Measurements from ENCODE around the gene ADCY10.
A peak's percentile ranks its signal among the peaks of the same experiment; 100 is the strongest.
"Not testable (repeated sequence)": the region's sequence is repeated elsewhere in the genome, so short reads cannot be mapped to it uniquely, and the experiment has no call there.

ADCY10 gene

GRCh38 chr1:167934426-167935215 is 20.7 kb upstream of the ADCY10 start:
- H3K36me3 ChIP-seq (ENCODE audit: low read depth) = no peaks in the 10 kb centered on the region
- peak overlapping the region; percentile 66 for H3K4me3 ChIP-seq (ENCODE audit: severe bottlenecking)
- TF ChIP-seq, protein P1, sequence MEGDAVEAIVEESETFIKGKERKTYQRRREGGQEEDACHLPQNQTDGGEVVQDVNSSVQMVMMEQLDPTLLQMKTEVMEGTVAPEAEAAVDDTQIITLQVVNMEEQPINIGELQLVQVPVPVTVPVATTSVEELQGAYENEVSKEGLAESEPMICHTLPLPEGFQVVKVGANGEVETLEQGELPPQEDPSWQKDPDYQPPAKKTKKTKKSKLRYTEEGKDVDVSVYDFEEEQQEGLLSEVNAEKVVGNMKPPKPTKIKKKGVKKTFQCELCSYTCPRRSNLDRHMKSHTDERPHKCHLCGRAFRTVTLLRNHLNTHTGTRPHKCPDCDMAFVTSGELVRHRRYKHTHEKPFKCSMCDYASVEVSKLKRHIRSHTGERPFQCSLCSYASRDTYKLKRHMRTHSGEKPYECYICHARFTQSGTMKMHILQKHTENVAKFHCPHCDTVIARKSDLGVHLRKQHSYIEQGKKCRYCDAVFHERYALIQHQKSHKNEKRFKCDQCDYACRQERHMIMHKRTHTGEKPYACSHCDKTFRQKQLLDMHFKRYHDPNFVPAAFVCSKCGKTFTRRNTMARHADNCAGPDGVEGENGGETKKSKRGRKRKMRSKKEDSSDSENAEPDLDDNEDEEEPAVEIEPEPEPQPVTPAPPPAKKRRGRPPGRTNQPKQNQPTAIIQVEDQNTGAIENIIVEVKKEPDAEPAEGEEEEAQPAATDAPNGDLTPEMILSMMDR (IDR thresholded peaks at IDR 0.05; ENCODE audit: poor library complexity, severe bottlenecking) = no peak
- no peak for DNase-seq (ENCODE audit: low spot score)
- peak overlapping the region; percentile 87 for H3K27ac ChIP-seq (ENCODE audit: poor library complexity, severe bottlenecking)
- no peak for ATAC-seq (ENCODE audit: low read depth)
- H3K4me1 ChIP-seq (ENCODE audit: insufficient read depth, poor library complexity, severe bottlenecking) = peaks cover 11% of the 10 kb centered on the region
- H3K9me3 ChIP-seq (ENCODE audit: severe bottlenecking) = no peaks in the 10 kb centered on the region
- H3K27me3 ChIP-seq (ENCODE audit: insufficient read depth, poor library complexity, severe bottlenecking) = no peaks in the 10 kb centered on the region

- Histone ChIP-seq H3K27me3 (ENCODE audit: insufficient read depth, poor library complexity, severe bottlenecking) (no peaks in the 10 kb centered on the region), H3K27ac (ENCODE audit: poor library complexity, severe bottlenecking) (no peak overlapping the region), H3K9me3 (ENCODE audit: severe bottlenecking) (no peaks in the 10 kb centered on the region), H3K4me3 (ENCODE audit: severe bottlenecking) (no peak overlapping the region), H3K36me3 (ENCODE audit: low read depth) (no peaks in the 10 kb centered on the region), H3K4me1 (ENCODE audit: insufficient read depth, poor library complexity, severe bottlenecking) (peaks cover 11% of the 10 kb centered on the region)
- DNase-seq (ENCODE audit: low spot score) = no peak
- TF ChIP-seq, protein P1 (IDR thresholded peaks at IDR 0.05; ENCODE audit: poor library complexity, severe bottlenecking) = no peak
- no peak for ATAC-seq (ENCODE audit: low read depth)
Observed at GRCh38 chr1:167933788-167934187, 19.9 kb upstream of the ADCY10 start.

- H3K36me3 ChIP-seq (ENCODE audit: low read depth) = no peaks in the 10 kb centered on the region
- no peak overlapping the region for H3K4me3 ChIP-seq (ENCODE audit: severe bottlenecking)
- H3K27me3 ChIP-seq (ENCODE audit: insufficient read depth, poor library complexity, severe bottlenecking) = no peaks in the 10 kb centered on the region
- DNase-seq (ENCODE audit: low spot score) = no peak
- no peak overlapping the region for H3K27ac ChIP-seq (ENCODE audit: poor library complexity, severe bottlenecking)
- ATAC-seq (ENCODE audit: low read depth) = no peak
- H3K9me3 ChIP-seq (ENCODE audit: severe bottlenecking) = no peaks in the 10 kb centered on the region
- TF ChIP-seq, protein P1 (IDR thresholded peaks at IDR 0.05; ENCODE audit: poor library complexity, severe bottlenecking) = no peak
- peaks cover 3% of the 10 kb centered on the region for H3K4me1 ChIP-seq (ENCODE audit: insufficient read depth, poor library complexity, severe bottlenecking)
Observed at GRCh38 chr1:167929725-167930124, 15.8 kb upstream of the ADCY10 start.

- not testable (repeated sequence) for DNase-seq (ENCODE audit: low spot score); H3K27ac ChIP-seq (ENCODE audit: poor library complexity, severe bottlenecking); H3K36me3 ChIP-seq (ENCODE audit: low read depth); H3K9me3 ChIP-seq (ENCODE audit: severe bottlenecking); H3K27me3 ChIP-seq (ENCODE audit: insufficient read depth, poor library complexity, severe bottlenecking); ATAC-seq (ENCODE audit: low read depth); H3K4me3 ChIP-seq (ENCODE audit: severe bottlenecking); H3K4me1 ChIP-seq (ENCODE audit: insufficient read depth, poor library complexity, severe bottlenecking)
Observed at GRCh38 chr1:167928919-167929318, 15.0 kb upstream of the ADCY10 start.

- Histone ChIP-seq H3K4me3 (ENCODE audit: severe bottlenecking) (no peak overlapping the region), H3K27ac (ENCODE audit: poor library complexity, severe bottlenecking) (no peak overlapping the region), H3K4me1 (ENCODE audit: insufficient read depth, poor library complexity, severe bottlenecking) (no peaks in the 10 kb centered on the region), H3K27me3 (ENCODE audit: insufficient read depth, poor library complexity, severe bottlenecking) (no peaks in the 10 kb centered on the region), H3K36me3 (ENCODE audit: low read depth) (no peaks in the 10 kb centered on the region), H3K9me3 (ENCODE audit: severe bottlenecking) (no peaks in the 10 kb centered on the region)
- TF ChIP-seq, protein P1 (IDR thresholded peaks at IDR 0.05; ENCODE audit: poor library complexity, severe bottlenecking) = no peak
- DNase-seq (ENCODE audit: low spot score) = no peak
- ATAC-seq (ENCODE audit: low read depth) = no peak
Observed at GRCh38 chr1:167928457-167928852, 14.5 kb upstream of the ADCY10 start.

Data from RWPE2 (cell line).